SK-N-SH treated with all-trans-retinoic acid at 6 μM for 48 hours (cell line): ENCODE data around the gene ADAM15.

Source experiments
- ARNTL ChIP-seq: fragments of 450-650 bp; formaldehyde crosslinking; IDR thresholded peaks from 2 replicates; pipeline ENCODE4 v1.5.0; 2020; ENCODE audit warnings: low read depth, mild to moderate bottlenecking, moderate library complexity, borderline replicate concordance
- ISL1 ChIP-seq: fragments of 250-450 bp; sonication (Bioruptor Pico); IDR thresholded peaks from 2 replicates; pipeline ENCODE4 v2.1.2; 2022; ENCODE audit warnings: mild to moderate bottlenecking, moderate library complexity
- ZFP3 ChIP-seq: fragments of 250-450 bp; sonication (Bioruptor Pico); IDR thresholded peaks from 2 replicates; pipeline ENCODE4 v1.5.0; 2020; ENCODE audit warnings: mild to moderate bottlenecking, moderate library complexity
- ZNF565 ChIP-seq: fragments of 450-650 bp; formaldehyde crosslinking; conservative IDR thresholded peaks from 2 replicates; pipeline ENCODE4 v1.5.0; 2020; ENCODE audit warnings: low read depth, mild to moderate bottlenecking, moderate library complexity
- ZNF70 ChIP-seq: fragments of 450-650 bp; formaldehyde crosslinking; IDR thresholded peaks from 2 replicates; pipeline ENCODE4 v1.5.0; 2020; ENCODE audit warnings: mild to moderate bottlenecking, moderate library complexity
- TF ChIP-seq, protein P1 (sequence below): fragments of 250-450 bp; sonication (Bioruptor Pico); IDR thresholded peaks from 2 replicates; pipeline ENCODE4 v1.5.0; 2020; ENCODE audit warnings: mild to moderate bottlenecking, moderate library complexity
- TF ChIP-seq, protein P2 (sequence below): fragments of 250-450 bp; sonication (Bioruptor Pico); IDR thresholded peaks from 2 replicates; pipeline ENCODE4 v1.8.0; 2020; ENCODE audit warnings: mild to moderate bottlenecking, moderate library complexity, borderline replicate concordance
- TF ChIP-seq, protein P3 (sequence below): fragments of 250-450 bp; sonication (Bioruptor Pico); IDR thresholded peaks from 2 replicates; pipeline ENCODE4 v1.5.1; 2020; ENCODE audit warnings: low read depth, mild to moderate bottlenecking, moderate library complexity

DNA sequence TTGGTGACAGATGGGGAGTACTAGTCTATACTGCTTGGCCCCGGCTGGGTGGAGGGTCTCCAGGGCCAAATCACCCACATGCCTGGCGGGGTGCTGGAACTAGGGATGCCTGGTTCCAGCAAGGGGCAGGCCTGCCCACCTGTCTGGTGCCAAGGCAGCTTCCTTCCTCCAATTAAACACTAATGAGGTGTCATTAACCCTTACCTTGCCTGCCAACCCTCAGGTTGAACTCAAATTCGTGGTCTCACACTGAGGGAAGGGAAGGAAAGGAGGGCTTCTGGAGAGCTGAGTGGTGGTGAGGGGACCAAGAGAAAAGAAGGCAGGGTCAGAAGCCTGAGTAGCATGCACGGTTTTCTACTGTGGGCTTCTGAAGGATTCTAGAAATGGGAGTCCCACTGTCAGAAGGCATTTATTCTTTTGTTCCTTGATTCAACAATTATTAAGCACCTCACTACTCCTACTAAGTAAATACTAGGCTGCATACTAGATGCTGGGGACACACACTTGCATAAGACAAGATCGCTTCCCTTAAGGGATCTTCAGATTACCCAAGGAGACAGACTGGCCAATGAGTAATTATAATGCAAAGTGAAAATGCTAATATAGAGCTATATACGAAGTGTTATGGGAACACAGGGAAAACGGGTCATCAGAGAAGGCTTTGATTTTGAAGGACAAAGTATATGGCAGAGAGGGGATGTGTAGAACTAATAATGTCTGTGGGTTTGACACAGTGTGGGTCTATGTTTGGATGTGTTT lies 21.6 kb downstream of the ADAM15 start:
- TF ChIP-seq, protein P1, sequence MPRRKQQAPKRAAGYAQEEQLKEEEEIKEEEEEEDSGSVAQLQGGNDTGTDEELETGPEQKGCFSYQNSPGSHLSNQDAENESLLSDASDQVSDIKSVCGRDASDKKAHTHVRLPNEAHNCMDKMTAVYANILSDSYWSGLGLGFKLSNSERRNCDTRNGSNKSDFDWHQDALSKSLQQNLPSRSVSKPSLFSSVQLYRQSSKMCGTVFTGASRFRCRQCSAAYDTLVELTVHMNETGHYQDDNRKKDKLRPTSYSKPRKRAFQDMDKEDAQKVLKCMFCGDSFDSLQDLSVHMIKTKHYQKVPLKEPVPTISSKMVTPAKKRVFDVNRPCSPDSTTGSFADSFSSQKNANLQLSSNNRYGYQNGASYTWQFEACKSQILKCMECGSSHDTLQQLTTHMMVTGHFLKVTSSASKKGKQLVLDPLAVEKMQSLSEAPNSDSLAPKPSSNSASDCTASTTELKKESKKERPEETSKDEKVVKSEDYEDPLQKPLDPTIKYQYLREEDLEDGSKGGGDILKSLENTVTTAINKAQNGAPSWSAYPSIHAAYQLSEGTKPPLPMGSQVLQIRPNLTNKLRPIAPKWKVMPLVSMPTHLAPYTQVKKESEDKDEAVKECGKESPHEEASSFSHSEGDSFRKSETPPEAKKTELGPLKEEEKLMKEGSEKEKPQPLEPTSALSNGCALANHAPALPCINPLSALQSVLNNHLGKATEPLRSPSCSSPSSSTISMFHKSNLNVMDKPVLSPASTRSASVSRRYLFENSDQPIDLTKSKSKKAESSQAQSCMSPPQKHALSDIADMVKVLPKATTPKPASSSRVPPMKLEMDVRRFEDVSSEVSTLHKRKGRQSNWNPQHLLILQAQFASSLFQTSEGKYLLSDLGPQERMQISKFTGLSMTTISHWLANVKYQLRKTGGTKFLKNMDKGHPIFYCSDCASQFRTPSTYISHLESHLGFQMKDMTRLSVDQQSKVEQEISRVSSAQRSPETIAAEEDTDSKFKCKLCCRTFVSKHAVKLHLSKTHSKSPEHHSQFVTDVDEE (CRISPR knock-in tag), result no peak
- TF ChIP-seq ZNF70 (CRISPR knock-in tag) (no peak), ARNTL (CRISPR knock-in tag) (no peak), ZNF565 (no peak), ISL1 (no peak), ZFP3 (CRISPR knock-in tag) (no peak)
- TF ChIP-seq, protein P2, sequence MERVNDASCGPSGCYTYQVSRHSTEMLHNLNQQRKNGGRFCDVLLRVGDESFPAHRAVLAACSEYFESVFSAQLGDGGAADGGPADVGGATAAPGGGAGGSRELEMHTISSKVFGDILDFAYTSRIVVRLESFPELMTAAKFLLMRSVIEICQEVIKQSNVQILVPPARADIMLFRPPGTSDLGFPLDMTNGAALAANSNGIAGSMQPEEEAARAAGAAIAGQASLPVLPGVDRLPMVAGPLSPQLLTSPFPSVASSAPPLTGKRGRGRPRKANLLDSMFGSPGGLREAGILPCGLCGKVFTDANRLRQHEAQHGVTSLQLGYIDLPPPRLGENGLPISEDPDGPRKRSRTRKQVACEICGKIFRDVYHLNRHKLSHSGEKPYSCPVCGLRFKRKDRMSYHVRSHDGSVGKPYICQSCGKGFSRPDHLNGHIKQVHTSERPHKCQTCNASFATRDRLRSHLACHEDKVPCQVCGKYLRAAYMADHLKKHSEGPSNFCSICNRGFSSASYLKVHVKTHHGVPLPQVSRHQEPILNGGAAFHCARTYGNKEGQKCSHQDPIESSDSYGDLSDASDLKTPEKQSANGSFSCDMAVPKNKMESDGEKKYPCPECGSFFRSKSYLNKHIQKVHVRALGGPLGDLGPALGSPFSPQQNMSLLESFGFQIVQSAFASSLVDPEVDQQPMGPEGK, result no peak
- TF ChIP-seq, protein P3, sequence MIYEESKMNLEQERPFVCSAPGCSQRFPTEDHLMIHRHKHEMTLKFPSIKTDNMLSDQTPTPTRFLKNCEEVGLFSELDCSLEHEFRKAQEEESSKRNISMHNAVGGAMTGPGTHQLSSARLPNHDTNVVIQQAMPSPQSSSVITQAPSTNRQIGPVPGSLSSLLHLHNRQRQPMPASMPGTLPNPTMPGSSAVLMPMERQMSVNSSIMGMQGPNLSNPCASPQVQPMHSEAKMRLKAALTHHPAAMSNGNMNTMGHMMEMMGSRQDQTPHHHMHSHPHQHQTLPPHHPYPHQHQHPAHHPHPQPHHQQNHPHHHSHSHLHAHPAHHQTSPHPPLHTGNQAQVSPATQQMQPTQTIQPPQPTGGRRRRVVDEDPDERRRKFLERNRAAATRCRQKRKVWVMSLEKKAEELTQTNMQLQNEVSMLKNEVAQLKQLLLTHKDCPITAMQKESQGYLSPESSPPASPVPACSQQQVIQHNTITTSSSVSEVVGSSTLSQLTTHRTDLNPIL (CRISPR knock-in tag), result no peak
